Skeletal muscle satellite cell (primary cell): Measurements from ENCODE around the gene FAM90A26. TPM values are rescaled to one million over a fixed set of nuclear protein-coding genes. Genes with fewer than 3 reads are reported as not detected.
"Not testable (repeated sequence)": the region's sequence is repeated elsewhere in the genome, so short reads cannot be mapped to it uniquely, and the experiment has no call there.

Source experiments
- H3K27me3 ChIP-seq: 2 replicates; pipeline ENCODE4 v1.7.0; 2013; ENCODE audit warnings: low read length; ENCODE audit not compliant: control insufficient read depth, insufficient read depth
- H3K36me3 ChIP-seq: 2 replicates; pipeline ENCODE4 v1.7.0; 2013; ENCODE audit warnings: mild to moderate bottlenecking, control low read depth, low read length; ENCODE audit not compliant: insufficient read depth
- H3K4me1 ChIP-seq: 2 replicates; pipeline ENCODE4 v1.7.0; 2013; ENCODE audit warnings: low read length; ENCODE audit not compliant: control insufficient read depth, insufficient read depth
- H3K4me2 ChIP-seq: 2 replicates; pipeline ENCODE4 v1.7.0; 2013; ENCODE audit warnings: mild to moderate bottlenecking, low read length
- H3K4me3 ChIP-seq: 2 replicates; pipeline ENCODE4 v1.7.0; 2013; ENCODE audit warnings: low read length
- H3K9ac ChIP-seq: 2 replicates; pipeline ENCODE4 v1.7.0; 2013; ENCODE audit warnings: mild to moderate bottlenecking, low read depth, low read length, moderate library complexity
- H3K9me3 ChIP-seq: replicated peaks from 2 replicates; pipeline ENCODE4 v1.7.0; 2013; ENCODE audit warnings: mild to moderate bottlenecking, control low read depth, low read length
- total RNA-seq: library from RNA; depleted of rRNA; stranded (reverse); fragments of >200 nt; gene quantifications from 2 replicates; pipeline ENCODE4 v1.2.3, GENCODE V29; 2012; rRNA removed

FAM90A26 gene
- total RNA-seq: not detected in 2 replicates

GRCh38 chr4:9169791-9170459 lies at the start of gene FAM90A26:
FAM90A26 (plus strand) TSS chr4:9170409; CDS start chr4:9173173, 2,764 bp downstream.
- not testable (repeated sequence) for H3K4me1 ChIP-seq, H3K27me3 ChIP-seq, H3K4me2 ChIP-seq, H3K9me3 ChIP-seq, H3K36me3 ChIP-seq, H3K9ac ChIP-seq, H3K4me3 ChIP-seq

GRCh38 chr4:9122711-9123110 lies 47.5 kb upstream of the FAM90A26 start:
- H3K9ac ChIP-seq, H3K27me3 ChIP-seq, H3K4me3 ChIP-seq, H3K36me3 ChIP-seq, H3K4me1 ChIP-seq, H3K9me3 ChIP-seq, H3K4me2 ChIP-seq: not testable (repeated sequence)

GRCh38 chr4:9123572-9124007 lies 46.6 kb upstream of the FAM90A26 start:
- not testable (repeated sequence) for H3K27me3 ChIP-seq, H3K9ac ChIP-seq, H3K4me3 ChIP-seq, H3K9me3 ChIP-seq, H3K36me3 ChIP-seq, H3K4me1 ChIP-seq
- peak overlapping the region; percentile 54 for H3K4me2 ChIP-seq

- not testable (repeated sequence) for H3K27me3 ChIP-seq, H3K9me3 ChIP-seq, H3K4me3 ChIP-seq, H3K9ac ChIP-seq, H3K4me1 ChIP-seq, H3K36me3 ChIP-seq, H3K4me2 ChIP-seq
These were observed 44.5 kb upstream of the FAM90A26 start for GRCh38 chr4:9125601-9126161.

- not testable (repeated sequence) for H3K4me2 ChIP-seq, H3K27me3 ChIP-seq, H3K4me3 ChIP-seq, H3K36me3 ChIP-seq, H3K9ac ChIP-seq, H3K9me3 ChIP-seq, H3K4me1 ChIP-seq
These were observed 38.8 kb upstream of the FAM90A26 start for GRCh38 chr4:9131420-9131819.

GRCh38 chr4:9132849-9133248 lies 37.4 kb upstream of the FAM90A26 start:
- not testable (repeated sequence) for H3K9me3 ChIP-seq, H3K4me1 ChIP-seq, H3K4me3 ChIP-seq, H3K9ac ChIP-seq, H3K27me3 ChIP-seq, H3K36me3 ChIP-seq, H3K4me2 ChIP-seq

GRCh38 chr4:9134011-9134410 lies 36.2 kb upstream of the FAM90A26 start:
- H3K27me3 ChIP-seq, H3K9ac ChIP-seq, H3K4me1 ChIP-seq, H3K4me2 ChIP-seq, H3K9me3 ChIP-seq, H3K36me3 ChIP-seq, H3K4me3 ChIP-seq: not testable (repeated sequence)

- not testable (repeated sequence) for H3K9me3 ChIP-seq, H3K4me2 ChIP-seq, H3K36me3 ChIP-seq, H3K4me1 ChIP-seq, H3K9ac ChIP-seq, H3K4me3 ChIP-seq, H3K27me3 ChIP-seq
These were observed 35.7 kb upstream of the FAM90A26 start for GRCh38 chr4:9134556-9134955.

- H3K27me3 ChIP-seq, H3K9ac ChIP-seq, H3K4me3 ChIP-seq, H3K4me1 ChIP-seq, H3K4me2 ChIP-seq, H3K36me3 ChIP-seq, H3K9me3 ChIP-seq: not testable (repeated sequence)
These were observed 29.2 kb upstream of the FAM90A26 start for GRCh38 chr4:9141050-9141449.

- not testable (repeated sequence) for H3K4me1 ChIP-seq, H3K4me2 ChIP-seq, H3K4me3 ChIP-seq, H3K9ac ChIP-seq, H3K27me3 ChIP-seq, H3K36me3 ChIP-seq, H3K9me3 ChIP-seq
These were observed 27.4 kb upstream of the FAM90A26 start for GRCh38 chr4:9142786-9143185.

- no peak overlapping the region for H3K4me2 ChIP-seq
These were observed 26.7 kb upstream of the FAM90A26 start for GRCh38 chr4:9143421-9144080.

GRCh38 chr4:9146967-9147366 lies 23.2 kb upstream of the FAM90A26 start:
- H3K4me3 ChIP-seq: no peak overlapping the region
- no peaks in the 10 kb centered on the region for H3K4me1 ChIP-seq
- no peak overlapping the region for H3K9ac ChIP-seq
- no peaks in the 10 kb centered on the region for H3K36me3 ChIP-seq
- no peaks in the 10 kb centered on the region for H3K9me3 ChIP-seq
- H3K27me3 ChIP-seq: no peaks in the 10 kb centered on the region
- H3K4me2 ChIP-seq: no peak overlapping the region

More at GRCh38 chr4:9143421-9144080, 26.7 kb upstream of the FAM90A26 start:
- Histone ChIP-seq H3K9ac (no peak overlapping the region), H3K9me3 (no peaks in the 10 kb centered on the region), H3K36me3 (no peaks in the 10 kb centered on the region), H3K27me3 (no peaks in the 10 kb centered on the region), H3K4me1 (no peaks in the 10 kb centered on the region), H3K4me3 (no peak overlapping the region)
